COR-L47 (cell line): ENCODE data around the gene SCN2B.

ENCODE experiments used
- DNase-seq: peaks from one replicate; lab custom pipeline; 2025; lab: John Stamatoyannopoulos, UW

Gene SCN2B, protein sequence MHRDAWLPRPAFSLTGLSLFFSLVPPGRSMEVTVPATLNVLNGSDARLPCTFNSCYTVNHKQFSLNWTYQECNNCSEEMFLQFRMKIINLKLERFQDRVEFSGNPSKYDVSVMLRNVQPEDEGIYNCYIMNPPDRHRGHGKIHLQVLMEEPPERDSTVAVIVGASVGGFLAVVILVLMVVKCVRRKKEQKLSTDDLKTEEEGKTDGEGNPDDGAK

GRCh38 chr11:118175993-118176777 is at the start of gene SCN2B:
Gene SCN2B, minus strand, starts transcription at chr11:118176639. Its CDS starts 208 bp downstream, at chr11:118176431.
- no peak for DNase-seq

GRCh38 chr11:118224511-118225188 is 48.2 kb upstream of the SCN2B start, which contains the start of gene JAML:
Gene JAML, minus strand, starts transcription at chr11:118225011. Its CDS starts 10,145 bp downstream, at chr11:118214866.
- DNase-seq, result no peak

DNA sequence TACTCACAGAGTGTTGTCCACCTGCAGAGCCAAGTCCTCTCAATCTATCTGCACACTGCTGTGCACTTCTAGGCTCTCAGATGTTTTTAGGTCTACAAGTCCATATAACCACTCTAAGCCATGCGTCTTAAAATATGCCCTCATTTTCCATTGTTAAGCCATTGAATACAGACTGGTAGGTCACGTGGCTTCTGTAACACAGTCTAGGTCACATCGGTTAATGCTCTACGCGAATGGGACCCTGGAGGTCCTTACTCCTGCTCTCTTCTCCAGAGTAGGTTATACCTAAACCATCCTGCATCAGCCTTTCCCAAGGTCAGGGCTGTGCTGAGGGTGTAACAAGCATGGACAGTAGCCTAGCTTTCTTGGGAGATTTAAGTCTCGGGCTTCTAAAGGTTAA is 47.6 kb upstream of the SCN2B start:
- DNase-seq, result no peak

- no peak for DNase-seq
Observed at GRCh38 chr11:118223570-118223969, 47.1 kb upstream of the SCN2B start.

GRCh38 chr11:118222437-118222836 is 46.0 kb upstream of the SCN2B start:
- DNase-seq, result no peak

DNA sequence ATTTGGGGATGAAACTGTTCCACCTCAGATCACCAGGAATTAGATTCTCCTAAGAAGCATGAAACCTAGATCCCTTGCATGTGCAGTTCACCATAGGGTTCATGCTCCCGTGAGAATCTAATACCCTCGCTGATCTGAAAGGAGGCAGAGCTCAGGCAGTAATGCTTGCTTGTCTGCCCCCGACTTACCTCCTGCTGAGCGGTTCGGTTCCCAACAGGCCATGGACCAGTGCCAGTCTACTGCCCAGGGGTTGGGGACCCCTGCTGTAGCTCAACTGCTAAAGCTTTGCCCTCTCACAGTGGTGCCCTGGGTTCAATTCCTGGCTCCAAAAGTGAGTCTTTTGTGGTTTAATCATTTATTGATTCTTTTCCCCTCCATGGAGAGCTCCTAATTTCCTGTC is 45.0 kb upstream of the SCN2B start:
- DNase-seq, result no peak

DNA sequence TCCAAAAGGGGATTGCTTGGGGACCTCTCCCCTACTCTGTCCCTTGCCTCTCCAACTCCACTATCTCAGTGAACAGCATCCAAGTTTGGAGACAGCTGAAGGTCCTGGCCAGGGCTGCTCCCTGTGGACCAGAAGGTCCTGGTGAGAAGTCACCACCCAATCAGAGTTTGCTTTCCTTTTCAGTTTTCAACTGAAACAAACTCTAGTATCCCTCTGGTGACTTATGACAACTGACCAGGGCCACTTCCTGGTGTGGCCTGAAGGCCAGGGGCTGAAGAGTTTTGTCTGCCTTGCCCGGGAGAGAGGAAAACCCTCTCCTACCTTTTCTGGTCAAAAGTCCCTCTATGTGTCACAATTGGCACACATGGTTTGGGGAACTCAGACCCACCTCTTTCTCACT is 43.3 kb upstream of the SCN2B start:
- DNase-seq, result no peak

- DNase-seq, result no peak
Observed at GRCh38 chr11:118219244-118219643, 42.8 kb upstream of the SCN2B start.

DNA sequence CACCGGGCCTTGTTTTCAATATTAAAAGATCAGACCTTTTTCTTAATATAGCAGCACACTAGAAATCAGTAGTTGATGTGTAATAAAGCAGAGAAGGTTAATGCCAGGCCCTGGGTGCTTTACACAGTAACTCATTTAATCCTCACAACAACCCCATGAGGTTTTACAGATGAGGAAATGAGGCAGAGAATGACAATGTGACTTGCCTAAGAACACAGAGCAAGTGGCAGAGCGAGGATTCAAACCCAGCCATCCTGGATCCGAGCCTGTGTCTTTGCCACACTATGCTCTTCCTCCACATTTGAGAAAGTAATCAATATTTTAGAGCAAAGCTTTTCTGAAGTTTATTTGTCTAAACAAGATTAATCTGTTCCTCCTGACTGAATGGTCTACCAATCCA is 41.1 kb upstream of the SCN2B start:
- no peak for DNase-seq

DNA sequence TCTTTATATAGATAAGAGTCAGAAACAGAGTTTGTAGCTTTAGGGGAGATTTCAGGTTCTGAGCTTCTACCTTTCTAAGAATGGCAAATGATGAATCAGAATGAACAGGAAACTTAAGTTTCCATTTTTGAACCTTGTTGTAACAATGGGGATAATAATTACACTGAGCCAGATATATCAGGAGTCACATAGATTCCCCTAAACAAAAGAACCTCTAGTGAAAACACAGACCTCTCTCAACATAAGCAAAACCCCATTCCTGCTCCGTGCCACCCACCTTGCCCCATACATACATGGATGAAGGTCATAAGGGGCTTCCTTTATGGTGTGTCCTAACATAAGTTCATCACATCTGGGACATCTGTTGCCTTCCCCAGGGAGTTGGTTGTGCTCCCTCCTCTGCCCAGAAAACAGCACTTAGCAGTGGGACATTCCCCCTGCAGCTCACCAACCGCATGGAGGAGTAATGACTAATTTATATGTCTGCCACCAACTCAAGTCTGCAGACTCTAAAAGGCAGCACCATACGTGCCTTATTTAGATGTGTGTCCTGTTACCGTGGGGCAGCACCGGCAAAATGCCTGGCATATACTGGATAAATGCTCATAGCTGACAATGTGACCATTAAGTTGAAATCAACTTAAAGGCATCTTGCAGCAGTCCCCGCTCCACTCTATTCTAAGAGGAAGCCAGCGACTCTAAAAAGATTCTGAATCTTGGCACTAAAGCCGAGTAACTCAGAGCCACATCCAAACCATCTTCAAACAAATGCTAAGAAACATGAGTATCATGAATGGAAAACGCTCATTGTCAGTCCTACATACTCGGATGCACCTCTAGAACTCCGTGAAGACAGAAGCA is 40.4 kb upstream of the SCN2B start:
- DNase-seq, result no peak

- no peak for DNase-seq
Observed at GRCh38 chr11:118215765-118216164, 39.3 kb upstream of the SCN2B start.

- no peak for DNase-seq
Observed at GRCh38 chr11:118215262-118215661, 38.8 kb upstream of the SCN2B start.

DNA sequence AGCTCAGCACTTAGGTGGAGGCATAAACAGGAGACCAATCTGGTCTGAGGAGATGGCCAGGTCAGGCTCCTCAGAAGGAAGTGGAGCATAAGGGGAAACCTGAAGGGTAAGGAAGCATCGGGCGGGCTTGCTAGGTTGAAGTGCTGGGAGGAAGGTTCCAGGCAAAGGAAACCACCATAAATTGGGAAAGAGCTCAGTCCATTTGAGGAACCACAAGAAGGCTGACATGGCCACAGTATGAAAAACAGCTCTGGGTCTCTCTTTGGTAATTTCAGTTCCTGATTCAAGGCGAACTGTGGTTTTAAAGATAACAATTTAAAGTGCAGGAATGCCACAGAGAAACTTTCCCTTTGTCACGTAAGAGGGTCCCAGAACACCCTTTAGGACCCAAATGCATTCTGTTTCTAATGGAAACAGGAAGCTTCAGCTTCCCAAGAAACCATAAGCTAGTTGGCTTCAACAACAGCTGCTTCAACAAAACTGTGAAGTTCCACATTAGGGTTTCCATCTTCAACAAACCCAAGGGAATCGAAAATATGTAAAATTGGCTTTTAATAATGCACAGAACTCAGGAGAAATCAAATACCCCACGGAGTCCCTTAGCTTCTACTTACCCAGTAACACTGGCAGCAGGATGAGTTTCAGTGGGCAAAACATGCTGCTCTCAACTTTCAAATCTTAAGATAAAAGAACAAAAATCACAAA is 37.9 kb upstream of the SCN2B start:
- no peak for DNase-seq

DNA sequence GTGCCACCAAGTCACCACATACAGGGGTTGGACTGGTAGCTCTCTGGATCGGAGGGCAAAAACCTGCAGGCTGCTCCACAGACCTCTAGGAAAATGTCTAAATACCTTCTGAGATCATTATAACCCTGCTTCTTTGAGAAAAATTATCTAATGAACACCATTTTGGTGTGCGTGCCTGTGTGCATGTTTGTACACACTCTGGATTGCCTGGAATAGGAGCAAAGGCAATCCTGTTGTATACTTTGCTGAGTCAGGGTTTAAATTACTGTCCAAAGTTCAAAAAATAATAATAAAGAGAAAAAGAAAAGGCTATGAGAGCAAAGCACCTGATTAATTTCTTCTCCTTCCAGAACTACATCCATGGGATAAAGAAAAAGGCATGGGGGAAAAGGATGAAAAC is 37.3 kb upstream of the SCN2B start:
- DNase-seq, result no peak

GRCh38 chr11:118213201-118213600 is 36.8 kb upstream of the SCN2B start:
- DNase-seq, result no peak

DNA sequence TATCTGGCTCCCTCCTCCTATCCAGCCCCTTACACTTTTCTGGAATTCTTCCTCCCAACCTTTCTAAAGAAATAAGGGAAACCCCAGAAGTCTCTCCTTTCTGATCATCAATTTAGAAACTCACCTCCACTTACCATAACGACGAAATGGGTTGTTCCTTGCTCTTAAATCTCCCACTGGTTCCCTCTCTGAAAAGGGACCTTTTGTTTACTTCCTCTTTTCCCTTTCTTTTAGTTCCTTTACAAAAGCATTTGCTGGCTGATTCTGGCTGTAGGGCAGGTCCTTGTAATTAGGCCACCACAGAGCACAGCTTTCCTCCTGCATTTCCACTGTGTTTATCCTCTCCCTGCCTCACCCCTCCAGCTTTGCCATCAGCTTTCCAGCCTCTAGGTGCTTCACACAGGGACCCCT is 36.3 kb upstream of the SCN2B start:
- no peak for DNase-seq

DNA sequence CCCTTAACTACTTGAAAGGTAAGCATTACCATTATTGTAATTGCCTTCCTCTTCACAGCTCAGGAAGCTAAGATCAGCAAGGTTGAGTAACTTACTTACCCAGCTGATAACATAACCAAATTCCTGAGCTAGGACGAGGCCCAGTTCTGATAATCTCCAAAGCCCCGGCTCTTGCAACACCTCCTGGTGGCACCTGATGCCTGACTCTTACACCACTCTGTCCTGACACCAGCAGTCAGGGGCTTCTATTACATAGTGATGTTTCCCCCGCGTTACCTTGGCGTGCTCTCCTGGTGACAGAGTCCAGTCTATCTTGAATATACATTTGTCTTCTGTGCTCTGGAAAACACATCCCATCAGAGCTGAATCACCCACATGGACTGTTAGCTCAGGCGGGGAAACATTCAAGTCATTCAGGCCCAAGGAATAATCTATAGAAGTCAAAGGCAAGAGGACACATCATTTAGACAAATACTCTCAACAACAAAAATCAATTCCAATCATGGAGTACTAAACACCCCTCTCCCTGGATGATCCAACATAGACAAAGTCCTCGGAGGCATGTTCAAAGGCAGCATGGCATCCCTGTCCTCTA is 35.8 kb upstream of the SCN2B start:
- DNase-seq, result no peak

GRCh38 chr11:118211006-118211405 is 34.6 kb upstream of the SCN2B start:
- no peak for DNase-seq

- no peak for DNase-seq
Observed at GRCh38 chr11:118210323-118210722, 33.9 kb upstream of the SCN2B start.

GRCh38 chr11:118209033-118209432 is 32.6 kb upstream of the SCN2B start:
- DNase-seq, result no peak

GRCh38 chr11:118207079-118207478 is 30.6 kb upstream of the SCN2B start:
- DNase-seq, result no peak
